HG03565 (cell line): ENCODE results near the gene HLCS.

ENCODE experiments used
- ATAC-seq: cut with Tn5 transposase; IDR thresholded peaks from one replicate; pipeline ENCODE4 v1.9.1; 2021; ENCODE audit warnings: mild to moderate bottlenecking, moderate library complexity; ENCODE audit not compliant: unreplicated experiment

Gene HLCS

DNA sequence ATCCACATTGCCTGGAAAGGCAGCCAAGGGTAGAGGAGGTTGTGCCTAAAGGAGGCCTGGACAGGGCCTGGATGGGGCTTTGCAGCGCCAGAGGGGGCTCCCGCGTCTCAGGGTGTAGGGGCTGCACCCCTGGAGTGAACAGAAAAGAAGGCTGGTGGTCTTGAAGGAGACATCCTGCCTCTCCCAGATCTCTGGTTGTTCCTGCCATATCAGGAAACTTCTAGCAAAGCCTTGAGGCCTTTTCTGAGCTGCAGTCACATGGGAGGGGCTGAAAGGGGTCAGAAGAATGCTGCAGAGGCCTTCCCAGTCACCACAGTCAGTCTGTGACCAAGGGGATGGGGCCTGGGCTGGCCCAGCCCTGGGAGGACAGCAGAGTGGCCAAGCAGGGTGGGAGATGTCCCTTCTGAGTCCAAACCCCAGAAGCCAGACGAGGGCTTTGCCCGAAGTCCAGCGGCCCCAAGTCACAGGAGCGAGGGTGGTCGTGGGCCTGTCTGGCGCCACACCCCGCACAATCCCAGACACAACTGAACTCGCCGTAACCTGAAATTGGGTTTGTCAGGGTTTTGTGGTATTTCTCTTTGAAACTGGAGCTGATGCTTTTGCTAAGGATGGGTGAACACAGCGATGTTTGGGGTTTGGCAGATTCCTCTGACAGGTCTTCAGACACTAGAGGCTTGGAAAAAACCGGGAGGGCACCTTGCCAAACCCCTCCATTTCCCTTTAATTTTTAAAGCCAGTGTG lies 237.9 kb downstream of the HLCS start:
- ATAC-seq, result no peak

DNA sequence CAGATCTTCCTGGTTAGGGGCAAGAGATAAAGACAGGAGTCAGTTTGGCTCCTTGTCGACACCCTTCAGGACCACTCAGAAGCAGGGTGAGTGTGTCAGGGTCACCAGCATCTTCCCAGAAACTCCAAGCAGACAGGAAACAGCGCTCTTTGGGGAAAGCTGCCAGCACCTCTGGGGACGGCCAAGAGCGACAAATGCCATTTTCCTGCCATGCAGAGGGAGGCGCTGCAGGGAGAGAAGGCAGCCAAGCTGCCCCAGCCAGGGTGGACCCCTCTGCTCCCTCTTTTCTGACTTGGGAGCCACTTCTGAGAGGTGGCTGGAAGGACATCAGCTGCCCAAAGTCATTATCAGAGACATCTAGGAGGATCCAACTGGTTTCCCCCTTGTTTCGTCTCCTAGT lies 238.6 kb downstream of the HLCS start:
- no peak for ATAC-seq

DNA sequence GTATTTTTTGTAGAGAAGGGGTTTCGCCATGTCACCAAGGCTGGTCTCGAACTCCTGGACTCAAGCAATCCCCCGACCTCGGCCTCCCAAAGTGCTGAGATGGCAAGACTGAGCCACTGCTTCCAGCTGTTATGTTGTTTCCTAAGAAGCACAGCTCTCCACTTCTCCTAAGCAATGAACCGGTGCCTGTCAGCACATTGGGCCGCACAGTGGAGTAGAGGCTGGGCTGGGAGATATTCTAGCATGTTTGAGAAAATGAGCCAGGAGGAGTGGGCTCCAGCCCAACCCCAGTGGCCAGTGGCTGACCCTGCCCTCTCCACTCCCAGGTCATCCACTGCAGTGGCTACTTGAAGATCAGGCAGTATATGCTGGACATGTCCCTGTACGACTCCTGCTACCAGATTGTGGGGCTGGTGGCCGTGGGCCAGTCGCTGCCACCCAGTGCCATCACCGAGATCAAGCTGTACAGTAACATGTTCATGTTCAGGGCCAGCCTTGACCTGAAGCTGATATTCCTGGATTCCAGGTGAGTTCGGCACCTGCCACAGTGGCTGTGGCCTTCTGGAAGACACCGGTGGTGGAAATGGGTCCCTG lies 240.6 kb downstream of the HLCS start:
- ATAC-seq, result no peak

DNA sequence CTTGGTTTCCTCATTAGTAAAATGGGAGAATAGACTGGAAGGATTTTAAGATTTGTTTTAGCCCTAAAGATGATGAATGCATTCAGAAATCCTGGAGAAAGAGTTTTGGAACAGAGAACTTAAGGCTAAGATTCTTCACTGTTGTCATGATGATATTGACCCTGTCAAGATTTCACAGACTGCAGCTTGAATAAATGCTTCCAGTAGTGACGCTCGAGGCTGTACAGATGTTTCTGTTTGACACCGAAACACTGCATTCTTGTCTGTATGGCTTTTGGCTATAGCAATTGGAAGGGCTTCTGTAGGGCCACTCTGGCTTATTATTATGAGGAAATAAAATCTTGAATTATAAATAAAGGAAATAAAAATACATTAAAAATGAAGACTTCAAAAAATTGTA lies 241.8 kb downstream of the HLCS start:
- ATAC-seq, result no peak

DNA sequence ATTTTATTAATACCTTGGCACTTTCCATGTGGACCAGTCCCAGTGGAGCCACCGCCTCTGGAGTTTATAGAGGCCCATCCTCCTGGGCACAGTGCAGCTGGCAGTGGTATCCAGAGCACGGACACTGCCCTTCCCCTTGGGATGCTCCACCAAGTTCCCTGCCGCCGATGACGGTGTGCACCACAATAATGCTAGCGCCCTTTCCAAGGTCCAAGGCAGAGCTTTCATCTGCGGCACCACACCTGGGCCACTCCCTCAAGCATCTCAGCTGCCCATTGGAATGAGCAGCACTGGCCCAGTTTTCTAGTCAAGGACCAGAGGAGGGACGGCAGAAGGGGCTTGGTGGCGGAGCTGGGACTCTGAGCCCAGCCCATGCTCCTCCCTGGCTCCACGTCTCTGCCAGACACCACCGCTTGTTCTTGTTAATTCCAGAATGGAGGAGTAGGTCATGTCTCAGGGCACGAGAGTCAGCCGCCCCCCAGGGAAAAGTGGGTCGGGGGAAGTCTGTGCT lies 243.0 kb downstream of the HLCS start:
- ATAC-seq, result no peak

DNA sequence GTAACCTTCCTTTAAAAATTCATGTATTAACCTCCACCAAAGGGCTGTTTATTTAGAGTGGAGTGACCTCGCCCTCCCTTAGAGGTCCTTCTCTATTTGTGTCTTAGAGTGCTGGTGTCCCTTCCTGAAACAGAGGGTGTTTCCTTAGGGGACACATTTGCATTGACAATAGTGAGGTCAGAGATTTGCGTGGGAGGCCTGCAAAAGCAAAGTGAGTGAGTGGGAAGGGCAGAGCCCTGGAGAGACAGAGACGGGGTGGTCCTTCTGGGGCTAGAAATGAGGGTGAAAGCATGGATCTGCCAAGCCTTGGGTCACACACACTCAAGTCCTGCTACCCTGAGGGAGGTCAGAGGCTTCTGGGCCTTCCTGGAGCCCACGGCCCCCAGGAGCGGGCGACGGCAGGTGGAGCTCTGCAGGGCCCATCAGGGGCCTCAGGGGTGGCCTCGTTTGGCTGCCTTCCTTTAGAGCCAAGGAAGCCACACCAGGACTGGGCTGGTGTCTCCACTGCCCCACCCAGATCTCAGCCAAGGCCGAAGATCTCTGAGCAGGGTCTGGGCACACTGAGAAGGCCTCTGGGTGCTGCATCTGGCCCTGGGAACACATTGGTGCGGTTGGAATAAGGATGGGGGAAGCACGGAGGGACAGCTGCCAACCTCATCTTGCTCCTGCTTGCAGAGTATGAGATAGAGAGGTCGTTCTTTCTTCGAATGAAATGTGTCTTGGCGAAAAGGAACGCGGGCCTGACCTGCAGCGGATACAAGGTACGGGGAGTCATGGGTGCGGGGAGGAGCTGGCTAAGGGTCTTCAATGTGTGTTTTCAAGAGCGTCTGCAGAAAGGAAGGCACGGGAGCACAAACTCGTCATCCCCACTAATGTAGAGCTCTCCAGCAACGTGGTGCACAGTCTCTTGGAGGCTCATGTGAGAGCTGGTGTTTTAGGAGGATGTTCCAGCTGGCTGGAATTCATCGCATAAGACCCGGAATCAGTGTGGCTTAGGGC lies 243.8 kb downstream of the HLCS start:
- no peak for ATAC-seq

DNA sequence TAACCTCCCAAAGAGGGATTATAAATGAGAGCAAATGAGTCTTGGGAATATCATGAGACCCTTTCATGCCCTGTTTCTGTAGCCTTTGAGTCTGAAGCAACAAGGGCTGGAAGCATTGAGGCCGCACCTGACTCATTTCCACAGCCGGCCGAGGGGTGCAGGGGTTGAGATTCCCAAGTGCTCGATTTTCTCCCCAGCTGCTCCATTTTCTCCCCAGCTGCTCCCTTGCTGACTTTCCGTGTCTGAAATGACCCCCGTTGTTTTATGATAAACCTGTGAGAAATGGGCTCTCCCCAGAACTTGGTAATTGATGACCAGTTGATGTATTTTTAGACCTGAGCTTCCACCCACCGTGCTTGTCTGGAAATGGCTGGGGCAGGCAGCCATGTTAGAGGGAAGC lies 244.7 kb downstream of the HLCS start:
- no peak for ATAC-seq

DNA sequence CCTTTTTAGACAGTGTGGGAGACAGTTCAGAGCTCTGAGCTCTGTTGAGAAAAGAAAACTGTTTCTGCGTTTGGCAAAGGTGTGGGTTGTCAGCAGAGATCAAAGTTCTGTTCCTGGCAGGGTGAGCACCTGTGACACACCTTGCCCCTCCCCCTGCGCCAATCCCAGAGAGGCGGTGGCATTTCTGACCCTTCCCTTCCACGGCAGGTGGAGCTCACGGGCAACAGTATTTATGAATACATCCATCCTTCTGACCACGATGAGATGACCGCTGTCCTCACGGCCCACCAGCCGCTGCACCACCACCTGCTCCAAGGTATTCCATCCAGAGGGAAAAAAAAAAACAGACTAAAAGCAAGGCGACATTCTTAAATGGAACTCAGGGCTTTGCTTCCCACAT lies 246.9 kb downstream of the HLCS start:
- ATAC-seq, result no peak

DNA sequence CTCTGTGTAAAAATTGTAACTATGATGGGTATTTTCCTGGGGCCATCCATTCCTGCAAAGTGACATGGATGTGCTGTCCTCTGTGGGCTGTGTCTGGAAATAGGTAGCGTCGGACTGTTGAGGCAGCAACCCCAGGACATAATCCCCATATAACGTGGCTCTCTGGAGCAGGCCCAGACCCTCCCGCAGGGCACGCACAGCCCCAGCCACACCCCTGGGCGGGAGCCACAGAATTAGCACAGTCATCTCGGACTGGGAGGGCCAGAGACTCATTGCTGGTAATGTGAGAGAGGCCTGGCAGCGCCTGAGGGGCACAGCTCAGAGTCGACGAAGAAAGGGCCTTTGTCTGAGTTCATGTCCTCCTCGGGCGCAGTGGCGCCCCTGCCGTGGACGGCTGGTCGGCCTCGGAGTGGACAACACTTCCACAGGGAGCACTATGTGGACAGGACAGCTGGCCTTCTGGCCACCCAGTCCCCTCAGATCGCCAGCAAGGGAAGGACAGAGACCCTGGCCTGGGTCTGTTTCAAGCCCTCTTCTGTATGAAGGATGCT lies 247.4 kb downstream of the HLCS start:
- ATAC-seq, result no peak

DNA sequence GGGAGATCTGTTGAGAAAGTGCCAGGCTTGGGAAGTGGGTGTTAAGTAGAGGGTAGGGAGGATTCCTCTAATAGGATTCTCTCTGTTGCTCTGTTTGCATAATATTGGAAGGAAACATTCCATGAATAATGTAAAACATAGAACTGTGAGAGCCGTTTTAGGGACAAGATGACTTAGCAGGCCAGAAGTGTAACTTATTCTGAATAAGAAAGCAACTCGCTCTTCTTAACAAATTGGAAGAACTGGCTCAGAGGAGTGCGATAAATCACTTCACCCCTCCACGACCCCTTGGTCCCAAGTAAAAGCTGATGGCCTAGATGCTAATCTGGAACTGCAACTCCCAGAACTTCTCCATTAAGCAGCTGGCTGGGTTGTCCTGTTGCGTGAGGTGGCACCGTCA lies 248.5 kb downstream of the HLCS start:
- no peak for ATAC-seq

DNA sequence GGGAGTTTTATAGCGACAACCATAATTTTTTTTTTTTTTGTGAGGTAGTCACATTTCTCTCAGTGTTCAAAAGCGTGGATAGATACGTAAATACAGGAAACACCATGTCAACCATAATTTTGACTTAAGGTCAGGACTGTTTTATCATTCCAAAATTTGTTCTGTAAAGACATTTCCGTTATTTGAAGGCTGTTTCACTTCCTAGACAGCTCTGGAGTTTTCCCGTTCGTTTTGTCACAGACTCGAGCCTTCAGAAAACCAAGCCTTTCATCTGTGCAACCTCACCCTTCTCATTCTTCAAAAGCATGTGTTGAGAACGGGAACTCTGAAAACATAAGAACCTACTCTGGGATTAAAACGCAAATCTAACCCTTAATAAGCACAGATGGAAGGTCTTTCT lies 249.6 kb downstream of the HLCS start:
- no peak for ATAC-seq

DNA sequence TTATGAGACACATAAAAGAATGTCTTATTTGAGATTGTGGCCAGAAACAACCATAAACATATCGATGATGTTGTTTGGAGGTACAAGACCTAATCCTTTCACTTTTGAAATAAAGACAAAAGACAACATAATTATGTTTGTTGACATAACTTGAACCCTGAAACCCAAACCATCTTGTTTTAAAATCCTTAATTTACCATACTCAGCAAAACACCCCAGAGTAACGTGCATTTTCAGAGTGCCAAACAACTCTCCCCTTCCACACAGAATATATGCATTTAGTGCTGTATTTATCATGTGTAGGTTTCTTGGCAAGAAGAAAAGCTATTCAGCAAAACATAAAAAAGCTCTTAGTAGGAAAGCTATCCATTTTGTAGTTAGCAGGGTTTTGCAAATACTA lies 250.1 kb downstream of the HLCS start:
- ATAC-seq, result no peak

DNA sequence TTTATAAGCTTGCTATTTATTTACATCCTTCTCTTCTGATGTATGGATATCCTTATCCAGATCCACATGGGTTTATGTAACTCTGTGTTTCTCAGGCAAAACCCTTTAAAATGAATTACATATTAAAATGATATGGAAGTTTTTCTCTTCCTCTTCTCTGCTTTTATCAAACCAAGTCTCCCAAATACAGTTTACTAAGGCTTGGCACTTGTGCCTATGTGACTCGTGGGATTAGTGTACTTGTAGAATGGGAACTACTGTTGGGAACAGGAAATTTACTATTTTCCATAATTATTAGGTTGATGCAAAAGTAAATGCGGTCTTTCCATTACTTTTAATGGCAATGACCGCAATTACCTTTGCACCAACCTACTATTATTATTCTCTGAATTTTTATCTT lies 252.7 kb downstream of the HLCS start:
- ATAC-seq, result no peak

DNA sequence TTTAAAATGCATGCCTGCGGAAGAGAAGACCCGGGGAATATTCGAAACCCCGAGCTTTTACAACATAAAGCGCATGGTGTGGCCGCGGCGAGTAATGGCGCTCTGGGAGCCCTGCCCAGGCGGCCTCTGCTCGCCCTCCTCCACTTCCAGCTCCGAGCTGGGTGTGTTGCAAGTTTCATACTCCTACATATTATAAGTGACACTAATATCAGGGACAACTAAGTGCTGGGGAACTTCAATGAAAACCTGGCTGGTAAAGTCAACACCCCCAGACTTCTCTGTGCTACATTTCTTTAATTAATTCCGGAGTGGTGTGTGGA lies 255.8 kb downstream of the HLCS start:
- ATAC-seq, result no peak

DNA sequence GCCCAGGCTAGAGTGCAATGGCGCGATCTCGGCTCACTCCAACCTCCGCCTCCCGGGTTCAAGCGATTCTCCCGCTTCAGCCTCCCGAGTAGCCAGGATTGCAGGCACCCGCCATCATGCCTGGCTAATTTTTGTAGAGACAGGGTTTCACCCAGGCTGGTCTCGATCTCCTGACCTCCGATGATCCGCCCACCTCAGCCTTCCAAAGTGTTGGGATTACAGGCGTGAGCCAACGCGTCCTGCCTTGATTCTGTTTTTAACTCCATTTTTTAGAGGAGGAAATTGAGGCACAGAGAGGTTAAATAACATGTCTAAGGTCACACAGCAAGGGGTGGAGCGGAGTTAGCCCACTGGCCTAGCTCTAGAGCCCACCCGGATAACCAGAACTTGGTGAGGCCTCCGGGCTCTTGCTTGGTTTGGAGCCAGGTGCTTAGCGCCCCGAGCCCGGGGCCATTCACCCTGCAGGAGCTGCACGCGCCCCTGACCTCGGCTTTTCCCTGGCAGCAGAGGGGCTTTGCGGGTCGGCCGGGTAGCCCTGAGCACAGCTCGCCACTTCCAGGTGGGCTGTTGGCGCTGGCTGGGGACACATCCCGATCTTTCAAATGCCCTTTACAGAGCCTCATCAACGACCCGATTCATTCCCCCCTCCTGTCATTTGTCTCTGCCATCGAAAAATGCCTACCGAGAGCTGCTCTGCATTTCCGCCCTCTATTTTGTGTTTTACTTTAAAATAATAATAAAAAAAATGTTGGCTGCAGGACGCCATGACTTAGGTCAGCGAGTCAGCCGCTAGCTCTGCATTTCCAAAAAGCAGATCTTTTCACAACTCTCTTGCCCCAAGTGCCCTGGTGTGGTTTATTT lies 256.4 kb downstream of the HLCS start:
- no peak for ATAC-seq

DNA sequence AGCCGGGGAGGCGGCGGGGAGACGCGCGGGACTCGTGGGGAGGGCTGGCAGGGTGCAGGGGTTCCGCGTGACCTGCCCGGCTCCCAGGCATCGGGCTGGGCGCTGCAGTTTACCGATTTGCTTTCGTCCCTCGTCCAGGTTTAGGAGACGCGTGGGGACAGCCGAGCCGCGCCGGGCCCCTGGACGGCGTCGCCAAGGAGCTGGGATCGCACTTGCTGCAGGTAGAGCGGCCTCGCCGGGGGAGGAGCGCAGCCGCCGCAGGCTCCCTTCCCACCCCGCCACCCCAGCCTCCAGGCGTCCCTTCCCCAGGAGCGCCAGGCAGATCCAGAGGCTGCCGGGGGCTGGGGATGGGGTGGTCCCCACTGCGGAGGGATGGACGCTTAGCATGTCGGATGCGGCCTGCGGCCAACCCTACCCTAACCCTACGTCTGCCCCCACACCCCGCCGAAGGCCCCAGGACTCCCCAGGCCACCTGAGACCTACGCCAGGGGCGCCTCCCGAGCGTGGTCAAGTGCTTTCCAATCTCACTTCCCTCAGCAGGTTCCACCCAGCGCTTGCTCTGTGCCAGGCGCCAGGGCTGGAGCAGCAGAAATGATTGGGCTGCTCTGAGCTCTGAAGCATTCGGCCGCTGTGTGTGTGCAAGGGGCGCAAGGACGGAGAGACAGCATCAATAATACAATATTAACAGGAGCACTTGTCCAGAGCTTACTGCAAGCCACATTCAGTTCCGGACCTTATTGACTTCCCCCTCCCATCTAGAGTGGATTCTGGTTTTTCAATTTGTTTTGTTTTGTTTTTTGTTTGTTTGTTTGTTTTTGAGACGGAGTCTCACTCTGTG lies 257.2 kb downstream of the HLCS start:
- ATAC-seq, result no peak

DNA sequence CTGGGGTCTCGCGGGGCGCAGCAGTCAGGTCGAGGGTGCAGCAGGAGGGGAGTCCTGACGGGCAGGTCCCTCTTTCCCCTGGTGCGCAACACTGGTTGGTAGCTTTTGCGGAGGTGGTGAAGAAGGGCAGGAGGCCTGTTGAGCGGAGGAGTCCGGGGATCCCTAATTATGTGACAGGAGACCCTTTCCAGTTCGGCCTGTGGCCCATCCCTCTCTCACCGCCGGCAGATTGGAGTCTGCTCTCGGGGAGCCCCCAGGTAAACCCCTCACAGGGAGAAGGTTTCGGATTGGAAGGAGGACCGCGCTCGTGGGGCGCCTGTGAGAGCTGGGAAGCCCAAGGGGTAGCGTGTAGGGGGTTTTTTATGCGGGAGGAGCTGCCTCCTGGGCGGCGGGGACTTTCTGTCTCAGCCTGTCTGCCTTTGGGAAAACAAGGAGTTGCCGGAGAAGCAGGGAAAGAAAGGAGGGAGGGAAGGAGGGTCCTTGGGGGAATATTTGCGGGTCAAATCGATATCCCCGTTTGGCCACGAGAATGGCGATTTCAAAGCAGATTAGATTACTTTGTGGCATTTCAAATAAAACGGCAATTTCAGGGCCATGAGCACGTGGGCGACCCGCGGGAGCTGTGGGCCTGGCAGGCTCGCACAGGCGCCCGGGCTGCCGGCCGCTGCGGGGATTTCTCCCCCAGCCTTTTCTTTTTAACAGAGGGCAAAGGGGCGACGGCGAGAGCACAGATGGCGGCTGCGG lies 258.0 kb downstream of the HLCS start:
- ATAC-seq, result no peak

DNA sequence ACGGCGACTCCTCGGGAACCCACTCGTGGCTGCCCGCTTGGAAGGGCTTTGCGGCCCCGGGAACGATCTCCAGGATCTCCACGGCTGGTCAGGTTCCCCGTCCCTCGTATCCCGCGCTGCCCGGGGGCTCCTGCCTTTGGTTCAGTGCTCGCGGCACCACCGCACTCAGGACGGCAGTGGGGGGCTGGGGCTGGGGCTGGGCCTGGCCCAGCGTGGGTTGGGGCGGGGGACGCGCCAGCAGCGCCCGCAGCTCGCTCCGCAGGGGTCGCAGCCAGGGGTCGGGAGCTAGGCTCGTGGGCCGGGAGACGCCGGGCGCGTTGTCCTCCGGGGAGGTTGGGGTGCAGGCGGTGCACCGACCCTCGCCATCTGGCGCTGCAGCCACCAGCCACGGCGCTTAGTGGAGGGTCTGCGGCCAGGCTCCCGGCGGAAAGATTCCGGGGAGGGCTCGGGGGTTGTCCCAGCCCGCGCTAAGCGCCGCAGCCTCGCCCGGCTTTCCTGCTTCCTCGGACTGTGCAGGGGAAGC lies 258.6 kb downstream of the HLCS start:
- no peak for ATAC-seq
